CD4-positive, CD25-positive, alpha-beta regulatory T cell (primary cell): ENCODE results near the gene SP3. TPM values are rescaled to one million over a fixed set of nuclear protein-coding genes. Genes with fewer than 3 reads are reported as not detected.
A peak's percentile ranks its signal among the peaks of the same experiment; 100 is the strongest.

Source experiments
- ATAC-seq, 2 donors: fragments of 150-1000 bp; cut with Tn5 transposase; one replicate each; pipeline ENCODE4 v1.10.0; 2021; ENCODE audit warnings: low read depth in 2 of 2, moderate number of reproducible peaks in 2 of 2, moderate library complexity in 1 of 2
- DNase-seq, 3 donors: peaks; one replicate each; pipeline versions ENCODE4 v3.0.0 to v3.0.0-alpha.2; 2012 to 2022; ENCODE audit warnings: mixed read lengths in 1 of 3
- H3K27ac ChIP-seq: one replicate; pipeline ENCODE4 v1.7.0; 2013; ENCODE audit warnings: mild to moderate bottlenecking, low read length; ENCODE audit not compliant: insufficient read depth, poor library complexity, severe bottlenecking
- H3K27me3 ChIP-seq: one replicate; pipeline ENCODE4 v1.7.0; 2013; ENCODE audit warnings: low read length; ENCODE audit not compliant: control insufficient read depth, insufficient read depth
- H3K36me3 ChIP-seq: one replicate; pipeline ENCODE4 v1.7.0; 2013; ENCODE audit warnings: mild to moderate bottlenecking, low read length, moderate library complexity; ENCODE audit not compliant: control insufficient read depth, insufficient read depth
- H3K4me1 ChIP-seq: 2 replicates; pipeline ENCODE4 v1.7.0; 2013; ENCODE audit warnings: mild to moderate bottlenecking, low read length; ENCODE audit not compliant: insufficient read depth, control insufficient read depth, poor library complexity, severe bottlenecking
- H3K4me3 ChIP-seq: one replicate; pipeline ENCODE4 v1.7.0; 2013; ENCODE audit warnings: low read depth, mild to moderate bottlenecking, low read length, moderate library complexity
- H3K9me3 ChIP-seq, 2 experiments: 1 replicate in 1 of 2; 2 replicates in 1 of 2; pipeline ENCODE4 v1.7.0; 2013; ENCODE audit warnings: low read length in 2 of 2, mild to moderate bottlenecking in 1 of 2, moderate library complexity in 1 of 2; ENCODE audit not compliant: control insufficient read depth in 2 of 2
- H3K27ac Mint-ChIP-seq, 3 donors: one replicate each; pipeline ENCODE4 v1.8.0; 2020 to 2022; ENCODE audit warnings: mild to moderate bottlenecking in 3 of 3, mixed read lengths in 3 of 3, moderate library complexity in 2 of 3
- H3K27me3 Mint-ChIP-seq: one replicate; pipeline ENCODE4 v1.8.0; 2022; ENCODE audit warnings: mild to moderate bottlenecking, mixed read lengths
- H3K36me3 Mint-ChIP-seq: one replicate; pipeline ENCODE4 v1.8.0; 2020; ENCODE audit warnings: mixed read lengths
- H3K4me1 Mint-ChIP-seq, 4 donors: one replicate each; pipeline ENCODE4 v1.8.0; 2020 to 2022; ENCODE audit warnings: mixed read lengths in 4 of 4, mild to moderate bottlenecking in 1 of 4
- H3K4me3 Mint-ChIP-seq, 4 donors: one replicate each; pipeline ENCODE4 v1.8.0; 2020 to 2022; ENCODE audit warnings: mild to moderate bottlenecking in 4 of 4, mixed read lengths in 4 of 4, moderate library complexity in 3 of 4
- H3K9me3 Mint-ChIP-seq, 7 donors: one replicate each; pipeline ENCODE4 v1.8.0; 2020 to 2022; ENCODE audit warnings: mixed read lengths in 7 of 7, mild to moderate bottlenecking in 3 of 7, moderate library complexity in 2 of 7
- polyA plus RNA-seq, 4 donors: library from polyadenylated mRNA; unstranded; fragments of 300-500 nt; fragmentation: Illumina TruSeq; gene quantifications; one replicate each; pipeline ENCODE4 v1.2.3, GENCODE V29; 2021
- total RNA-seq: library from RNA; stranded (reverse); gene quantifications from one replicate; pipeline ENCODE4 v1.2.3, GENCODE V29; 2022

SP3 gene
- total and polyA plus RNA-seq, 5 donors from 2014 or later: 65.9 to 153 (median 81.6) TPM

DNA sequence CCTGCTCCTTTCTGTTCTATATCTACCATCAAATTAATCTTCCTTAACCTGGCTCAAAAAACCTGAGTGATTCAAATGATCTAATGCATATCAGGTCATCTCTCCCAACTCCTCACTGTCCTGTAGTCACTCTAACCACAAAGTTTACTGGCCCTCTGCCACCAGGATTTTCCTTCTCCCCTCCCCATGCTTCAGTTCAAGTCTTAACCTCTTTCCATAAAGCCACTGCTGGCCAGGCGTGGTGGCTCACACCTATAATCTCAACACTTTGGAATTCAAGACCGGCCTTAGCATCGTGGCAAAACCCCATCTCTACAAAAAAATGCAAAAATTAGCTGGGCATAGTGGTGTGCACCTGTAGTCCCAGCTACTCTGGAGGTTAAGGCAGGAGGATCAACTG is 7.5 kb upstream of the SP3 start:
- Histone ChIP-seq H3K27ac (no peak overlapping the region), H3K36me3 (no peaks in the 10 kb centered on the region), H3K4me1 (no peaks in the 10 kb centered on the region), H3K4me3 (no peak overlapping the region), H3K9me3 (no peaks in the 10 kb centered on the region), H3K27me3 (peaks cover 2% of the 10 kb centered on the region)
- Mint-ChIP-seq H3K36me3 (no peaks in the 10 kb centered on the region), H3K4me1 (peaks cover 0 to 2% (median 0%) of the 10 kb centered on the region in 4 donors), H3K9me3 (no peaks in the 10 kb centered on the region), H3K27me3 (no peaks in the 10 kb centered on the region), H3K4me3 (peak overlapping the region in 2 of 4 donors; percentile 22 to 32), H3K27ac (no peak overlapping the region)
- DNase-seq (no peak), ATAC-seq (no peak)

DNA sequence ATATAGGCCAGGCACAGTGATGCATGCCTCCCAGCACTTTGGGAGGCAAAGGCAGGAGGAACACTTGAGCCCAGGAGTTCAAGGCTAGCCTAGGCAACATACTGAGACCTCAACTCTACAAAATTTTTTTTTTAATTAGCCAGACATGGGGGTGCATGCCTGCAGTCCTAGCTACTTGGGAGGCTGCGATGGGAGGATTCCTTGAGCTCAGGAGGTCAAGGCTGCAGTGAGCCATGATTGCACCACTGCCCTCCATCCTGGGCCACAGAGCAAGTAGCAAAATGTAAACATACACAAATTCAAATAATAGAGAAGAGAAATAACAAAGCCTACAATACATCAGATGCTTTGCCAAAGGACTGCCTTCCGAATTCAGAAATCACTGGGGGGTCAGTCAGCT is 7.0 kb upstream of the SP3 start:
- ATAC-seq (no peak), DNase-seq (no peak)
- H3K4me3 Mint-ChIP-seq: peak overlapping the region in 2 of 4 donors; percentile 22 to 32
- H3K9me3 ChIP-seq: no peaks in the 10 kb centered on the region
- H3K27ac Mint-ChIP-seq: no peak overlapping the region
- H3K27ac ChIP-seq: no peak overlapping the region
- no peak overlapping the region for H3K4me3 ChIP-seq
- H3K36me3 ChIP-seq: no peaks in the 10 kb centered on the region
- H3K9me3 Mint-ChIP-seq: no peaks in the 10 kb centered on the region
- H3K36me3 Mint-ChIP-seq: no peaks in the 10 kb centered on the region
- no peaks in the 10 kb centered on the region for H3K27me3 Mint-ChIP-seq
- no peaks in the 10 kb centered on the region for H3K27me3 ChIP-seq
- no peaks in the 10 kb centered on the region for H3K4me1 ChIP-seq
- peaks cover 0 to 2% (median 0%) of the 10 kb centered on the region in 4 donors for H3K4me1 Mint-ChIP-seq

DNA sequence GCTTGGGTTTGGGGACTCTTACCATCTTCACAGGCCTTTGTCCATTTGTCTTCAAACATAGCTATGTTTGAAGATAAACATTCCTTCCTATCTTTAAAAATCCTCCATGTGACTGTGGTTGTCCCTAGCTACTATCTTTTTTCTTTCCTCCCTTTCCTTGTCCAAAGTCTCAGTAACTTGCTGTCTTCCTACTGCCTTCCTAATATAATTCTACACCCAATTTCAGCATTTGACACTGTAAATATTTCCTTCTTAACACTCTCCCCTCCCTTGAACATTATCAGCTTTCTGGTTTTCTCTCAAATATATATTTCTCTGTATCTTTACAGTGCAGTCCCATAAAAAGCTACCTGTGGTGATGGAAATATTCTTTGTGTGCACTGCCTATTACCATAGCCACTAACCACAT is 5.3 kb upstream of the SP3 start:
- no peaks in the 10 kb centered on the region for H3K36me3 Mint-ChIP-seq
- peaks cover 7% of the 10 kb centered on the region for H3K4me1 ChIP-seq
- H3K27me3 ChIP-seq: no peaks in the 10 kb centered on the region
- H3K4me3 ChIP-seq: no peak overlapping the region
- no peaks in the 10 kb centered on the region for H3K27me3 Mint-ChIP-seq
- H3K9me3 Mint-ChIP-seq: no peaks in the 10 kb centered on the region
- no peak overlapping the region for H3K27ac Mint-ChIP-seq
- peak overlapping the region in 1 of 4 donors; percentile 48 for H3K4me3 Mint-ChIP-seq
- DNase-seq (no peak), ATAC-seq (no peak)
- H3K9me3 ChIP-seq: no peaks in the 10 kb centered on the region
- peaks cover 0 to 17% (median 8%) of the 10 kb centered on the region in 4 donors for H3K4me1 Mint-ChIP-seq
- no peak overlapping the region for H3K27ac ChIP-seq
- H3K36me3 ChIP-seq: no peaks in the 10 kb centered on the region

DNA sequence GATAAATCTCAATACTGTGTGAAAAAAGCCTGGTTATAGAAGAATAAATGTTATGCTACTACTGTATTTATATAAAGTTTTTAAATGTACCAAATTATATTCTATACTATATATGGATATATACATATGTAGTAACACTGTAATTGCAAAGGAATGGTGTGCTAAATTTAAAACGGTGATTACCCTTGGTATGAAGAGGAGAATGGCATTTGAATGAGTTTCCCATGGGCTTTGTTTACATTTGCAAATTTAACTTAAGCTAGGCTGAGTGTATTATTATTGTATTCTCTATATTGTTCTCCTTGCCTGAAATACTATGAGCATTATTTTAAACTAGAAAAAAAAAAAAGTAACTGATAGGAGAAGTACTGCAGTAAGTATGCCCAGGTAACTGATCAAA is 4.7 kb upstream of the SP3 start:
- peak overlapping the region in 1 of 3 donors; percentile 13 for H3K27ac Mint-ChIP-seq
- Histone ChIP-seq H3K27me3 (no peaks in the 10 kb centered on the region), H3K4me1 (peaks cover 7% of the 10 kb centered on the region)

GRCh38 chr2:173968551-173968950 is 3.4 kb upstream of the SP3 start:
- Mint-ChIP-seq H3K27me3 (peaks cover 6% of the 10 kb centered on the region), H3K27ac (no peak overlapping the region), H3K9me3 (peaks cover 0 to 3% (median 0%) of the 10 kb centered on the region in 7 donors), H3K4me3 (peak overlapping the region in 2 of 4 donors; percentile 32 to 93), H3K36me3 (no peaks in the 10 kb centered on the region), H3K4me1 (peaks cover 0 to 17% (median 12%) of the 10 kb centered on the region in 4 donors)
- Histone ChIP-seq H3K9me3 (no peaks in the 10 kb centered on the region), H3K4me3 (no peak overlapping the region), H3K36me3 (no peaks in the 10 kb centered on the region), H3K27me3 (no peaks in the 10 kb centered on the region), H3K27ac (no peak overlapping the region), H3K4me1 (peaks cover 7% of the 10 kb centered on the region)
- no peak for DNase-seq
- no peak for ATAC-seq

More for the DNA sequence above, 4.7 kb upstream of the SP3 start:
- no peak overlapping the region for H3K4me3 Mint-ChIP-seq
- peaks cover 4% of the 10 kb centered on the region for H3K27me3 Mint-ChIP-seq
- DNase-seq (no peak), ATAC-seq (no peak)
- H3K36me3 ChIP-seq: no peaks in the 10 kb centered on the region
- no peak overlapping the region for H3K4me3 ChIP-seq
- no peaks in the 10 kb centered on the region for H3K9me3 ChIP-seq
- H3K27ac ChIP-seq: no peak overlapping the region
- H3K9me3 Mint-ChIP-seq: peaks cover 0 to 3% (median 0%) of the 10 kb centered on the region in 7 donors
- no peaks in the 10 kb centered on the region for H3K36me3 Mint-ChIP-seq
- H3K4me1 Mint-ChIP-seq: peaks cover 0 to 17% (median 12%) of the 10 kb centered on the region in 4 donors

- peaks cover 0 to 3% (median 0%) of the 10 kb centered on the region in 7 donors for H3K9me3 Mint-ChIP-seq
- peak overlapping the region; percentile 93 to 100 (median 98) for H3K4me3 Mint-ChIP-seq
- peaks cover 11% of the 10 kb centered on the region for H3K27me3 Mint-ChIP-seq
- H3K27ac Mint-ChIP-seq: peak overlapping the region; percentile 97 to 99 (median 99)
- Histone ChIP-seq H3K36me3 (no peaks in the 10 kb centered on the region), H3K27ac (peak overlapping the region; percentile 99), H3K27me3 (no peaks in the 10 kb centered on the region), H3K4me1 (peaks cover 21% of the 10 kb centered on the region), H3K4me3 (peak overlapping the region; percentile 91), H3K9me3 (no peaks in the 10 kb centered on the region)
- ATAC-seq (no peak), DNase-seq (no peak)
- H3K4me1 Mint-ChIP-seq: peaks cover 14 to 36% (median 22%) of the 10 kb centered on the region in 4 donors
- peaks cover 7% of the 10 kb centered on the region for H3K36me3 Mint-ChIP-seq
These were observed 1.3 kb upstream of the SP3 start for GRCh38 chr2:173966274-173967098.

DNA sequence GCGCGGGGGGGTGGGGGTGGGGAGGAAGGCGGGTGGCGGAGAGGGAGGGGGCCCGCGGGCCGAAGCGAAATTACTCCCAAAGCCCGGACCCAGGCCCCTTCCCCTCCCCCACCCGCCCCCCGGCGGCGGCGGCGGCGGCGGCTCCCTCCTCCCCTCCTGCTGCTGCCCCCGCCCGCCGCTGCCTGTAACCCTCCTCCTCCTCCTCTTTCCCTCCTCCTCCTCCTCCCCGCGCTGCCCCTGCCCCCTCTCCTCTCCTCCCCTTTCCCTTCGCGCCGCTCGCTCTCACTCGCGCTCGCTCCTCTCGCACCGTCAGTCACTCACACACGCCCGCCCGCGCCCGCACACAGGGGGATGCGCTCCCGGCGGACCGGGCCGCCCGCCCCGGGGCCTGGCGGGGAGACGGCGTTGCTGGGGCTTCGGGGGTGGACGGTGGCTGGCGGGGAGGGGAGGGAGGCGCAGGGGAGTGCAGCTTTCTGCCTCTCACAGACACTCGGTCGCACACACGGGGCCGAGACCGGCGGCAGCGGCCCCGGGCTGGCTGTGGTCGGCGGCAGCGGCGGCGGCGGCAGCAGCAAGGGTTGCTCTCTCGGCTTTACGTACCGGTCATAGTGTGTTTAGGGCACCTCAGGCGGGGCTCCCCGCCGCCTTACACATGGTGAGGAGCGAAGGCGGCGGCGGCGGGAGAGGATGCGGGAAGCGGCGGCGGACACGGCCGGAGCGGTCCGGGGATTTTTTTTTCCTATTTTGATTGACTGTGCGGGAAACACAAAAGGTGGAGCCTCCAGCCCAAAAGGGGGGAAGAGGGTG is 405 bp downstream of the SP3 start:
- ATAC-seq (peak; percentile 33 to 36), DNase-seq (peak; percentile 82 to 91 (median 86))
- Mint-ChIP-seq H3K4me1 (peaks cover 21 to 51% (median 36%) of the 10 kb centered on the region in 4 donors), H3K27me3 (peaks cover 11% of the 10 kb centered on the region), H3K4me3 (peak overlapping the region; percentile 93 to 100 (median 98)), H3K27ac (peak overlapping the region; percentile 97 to 99 (median 99)), H3K36me3 (peaks cover 19% of the 10 kb centered on the region), H3K9me3 (peaks cover 0 to 3% (median 0%) of the 10 kb centered on the region in 7 donors)
- Histone ChIP-seq H3K4me1 (peaks cover 37% of the 10 kb centered on the region), H3K27me3 (no peaks in the 10 kb centered on the region), H3K9me3 (no peaks in the 10 kb centered on the region), H3K36me3 (no peaks in the 10 kb centered on the region), H3K4me3 (peak overlapping the region; percentile 16), H3K27ac (peak overlapping the region; percentile 99)
